ENCODE results near the gene TMED4.
A peak's percentile ranks its signal among the peaks of the same experiment; 100 is the strongest.

Gene TMED4

GRCh38 chr7:44541028-44541869, 40.8 kb downstream of the TMED4 start, which contains the start of gene NPC1L1:
TSS of gene NPC1L1 (minus strand) at chr7:44541330. CDS start at chr7:44541259, 71 bp downstream.
- Mint-ChIP-seq H3K27me3 (ENCODE audit: low read depth, poor library complexity) (peaks cover 6% of the 10 kb centered on the region), H3K4me1 (no peaks in the 10 kb centered on the region), H3K27ac (no peak within 1 kb of the TSS), H3K9me3 (no peaks in the 10 kb centered on the region), H3K4me3 (no peak within 1 kb of the TSS), H3K36me3 (ENCODE audit: low read depth) (no peaks in the 10 kb centered on the region)
- DNase-seq = peak; percentile 19
- no peak for TF ChIP-seq CTCF (IDR thresholded peaks at IDR 0.05)

- peaks cover 6% of the 10 kb centered on the region for H3K27me3 Mint-ChIP-seq (ENCODE audit: low read depth, poor library complexity)
- H3K36me3 Mint-ChIP-seq (ENCODE audit: low read depth) = no peaks in the 10 kb centered on the region
- no peaks in the 10 kb centered on the region for H3K9me3 Mint-ChIP-seq
- TF ChIP-seq CTCF (IDR thresholded peaks at IDR 0.05) = no peak
- H3K4me1 Mint-ChIP-seq = no peaks in the 10 kb centered on the region
- no peak overlapping the region for H3K27ac Mint-ChIP-seq
- no peak for DNase-seq
- no peak overlapping the region for H3K4me3 Mint-ChIP-seq
These were observed 41.4 kb downstream of the TMED4 start for GRCh38 chr7:44540592-44541027.

GRCh38 chr7:44539669-44540506, 42.1 kb downstream of the TMED4 start:
- no peak for TF ChIP-seq CTCF (IDR thresholded peaks at IDR 0.05)
- H3K27me3 Mint-ChIP-seq (ENCODE audit: low read depth, poor library complexity) = peaks cover 13% of the 10 kb centered on the region
- H3K4me1 Mint-ChIP-seq = no peaks in the 10 kb centered on the region
- H3K4me3 Mint-ChIP-seq = no peak overlapping the region
- no peaks in the 10 kb centered on the region for H3K9me3 Mint-ChIP-seq
- no peak overlapping the region for H3K27ac Mint-ChIP-seq
- no peak for DNase-seq
- H3K36me3 Mint-ChIP-seq (ENCODE audit: low read depth) = no peaks in the 10 kb centered on the region

GRCh38 chr7:44538798-44539668, 43.0 kb downstream of the TMED4 start:
- H3K27me3 Mint-ChIP-seq (ENCODE audit: low read depth, poor library complexity) = peaks cover 13% of the 10 kb centered on the region
- no peak for TF ChIP-seq CTCF (IDR thresholded peaks at IDR 0.05)
- no peak overlapping the region for H3K4me3 Mint-ChIP-seq
- H3K9me3 Mint-ChIP-seq = no peaks in the 10 kb centered on the region
- H3K36me3 Mint-ChIP-seq (ENCODE audit: low read depth) = no peaks in the 10 kb centered on the region
- no peaks in the 10 kb centered on the region for H3K4me1 Mint-ChIP-seq
- no peak overlapping the region for H3K27ac Mint-ChIP-seq
- DNase-seq = no peak

- Mint-ChIP-seq H3K4me3 (no peak overlapping the region), H3K27me3 (ENCODE audit: low read depth, poor library complexity) (peaks cover 13% of the 10 kb centered on the region), H3K36me3 (ENCODE audit: low read depth) (no peaks in the 10 kb centered on the region), H3K4me1 (peaks cover 3% of the 10 kb centered on the region), H3K27ac (no peak overlapping the region), H3K9me3 (no peaks in the 10 kb centered on the region)
- TF ChIP-seq CTCF (IDR thresholded peaks at IDR 0.05) = no peak
- DNase-seq = no peak
These were observed 43.8 kb downstream of the TMED4 start for GRCh38 chr7:44538093-44538797.

Measured in nephron progenitor cell (in vitro differentiated cells).